Amygdala (tissue), 56 donors: ENCODE measurements around the gene ZC3H6.
"Not testable (repeated sequence)": the region's sequence is repeated elsewhere in the genome, so short reads cannot be mapped to it uniquely, and the experiment has no call there.

Source experiments
- DNase-seq, 56 donors: peaks; one replicate each; lab custom pipeline; 2025; lab: John Stamatoyannopoulos, UW

Gene ZC3H6

GRCh38 chr2:112276954-112277353 lies 1.6 kb downstream of the ZC3H6 start:
- no peak for DNase-seq

DNA sequence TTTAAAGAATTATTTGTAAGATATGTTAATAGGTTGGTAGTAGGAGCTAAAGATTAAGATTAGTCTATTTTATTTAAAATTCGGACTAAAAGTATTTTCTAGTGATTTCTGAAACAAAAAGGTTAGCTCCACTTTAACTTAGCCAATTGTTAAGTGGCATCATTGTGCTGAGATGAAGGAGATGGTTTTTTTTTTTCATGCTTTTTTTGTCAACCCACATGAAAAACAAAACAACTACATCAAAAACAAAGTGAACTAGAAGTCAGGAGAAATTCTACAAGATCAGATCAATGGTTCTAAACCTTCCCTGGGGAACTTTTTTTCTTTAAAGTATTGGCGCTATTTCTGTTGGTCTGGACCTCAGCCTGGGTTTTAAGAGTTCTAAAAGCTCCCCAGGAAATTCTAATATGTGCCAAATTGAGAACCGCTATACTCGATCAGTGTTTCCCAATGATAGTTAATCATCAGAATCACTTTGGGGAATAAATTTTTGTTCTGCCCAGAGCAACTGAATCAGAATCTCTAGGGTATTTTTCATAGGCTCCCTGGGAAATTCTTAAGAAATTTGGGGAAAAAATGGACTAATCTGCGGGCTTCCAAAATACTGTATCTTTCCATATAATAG lies 2.3 kb downstream of the ZC3H6 start:
- DNase-seq = no peak

- DNase-seq = not testable (repeated sequence)
These were observed 6.7 kb downstream of the ZC3H6 start for GRCh38 chr2:112282066-112282465.

DNA sequence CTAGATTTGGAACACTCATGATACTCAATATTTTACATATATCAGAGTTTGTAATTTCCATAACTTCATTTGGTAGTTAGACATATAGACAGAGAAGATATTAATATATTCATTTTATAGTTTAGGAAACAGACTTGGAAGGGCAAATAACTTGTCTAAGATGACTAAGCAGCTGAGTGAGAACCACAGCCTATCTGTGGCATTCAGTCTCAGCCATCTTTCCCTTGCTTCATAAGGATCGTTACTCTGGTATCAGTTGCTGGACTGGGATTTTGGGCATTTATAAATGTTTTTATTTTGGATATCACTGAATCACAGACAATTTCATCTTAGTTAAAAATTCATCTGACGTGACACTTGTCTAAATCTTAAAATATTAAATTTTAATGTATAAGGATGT lies 8.1 kb downstream of the ZC3H6 start:
- DNase-seq = not testable (repeated sequence)

GRCh38 chr2:112290088-112290487 lies 14.7 kb downstream of the ZC3H6 start:
- DNase-seq = no peak

DNA sequence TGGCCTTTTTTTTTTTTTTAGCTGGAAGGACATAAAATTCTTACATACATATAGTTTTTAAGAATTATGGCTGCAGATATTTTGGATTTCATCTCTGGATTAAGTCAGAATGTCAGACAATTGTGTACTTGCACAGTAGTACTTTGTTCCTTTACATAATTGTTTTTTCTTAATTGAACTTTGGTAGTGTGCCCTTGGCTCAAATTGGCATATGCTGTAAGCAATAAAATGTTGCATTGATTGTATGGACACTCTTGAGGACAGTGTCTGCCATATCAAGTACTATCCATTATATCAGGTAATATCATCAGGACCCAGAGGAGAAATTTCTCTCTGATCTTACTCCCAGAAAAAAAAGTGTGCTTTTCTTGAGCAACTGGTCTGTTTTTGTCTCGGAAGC lies 15.3 kb downstream of the ZC3H6 start:
- DNase-seq = no peak

GRCh38 chr2:112293636-112294401 lies 18.4 kb downstream of the ZC3H6 start:
- no peak for DNase-seq

GRCh38 chr2:112295407-112296078 lies 20.1 kb downstream of the ZC3H6 start:
- no peak for DNase-seq

- no peak for DNase-seq
These were observed 21.0 kb downstream of the ZC3H6 start for GRCh38 chr2:112296407-112296806.

DNA sequence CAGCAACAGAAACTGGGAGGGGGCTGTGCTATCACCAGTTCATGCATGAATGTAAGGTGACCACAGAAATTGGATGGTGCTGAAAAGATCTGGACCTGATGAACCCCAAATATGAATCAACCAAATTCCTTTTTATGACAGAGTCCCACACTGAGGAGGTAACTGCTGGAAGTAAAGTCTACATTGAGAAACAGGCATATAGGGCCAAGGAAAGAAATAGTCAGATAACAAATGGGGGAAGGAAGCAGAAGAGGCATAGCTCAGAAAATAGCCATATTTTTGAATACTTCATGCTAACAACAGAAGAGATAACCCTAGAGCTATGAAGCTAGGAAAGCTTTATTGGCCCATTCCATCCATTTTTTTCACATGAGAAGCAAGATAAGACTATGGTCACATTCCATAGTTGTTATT lies 25.8 kb downstream of the ZC3H6 start:
- DNase-seq = no peak

DNA sequence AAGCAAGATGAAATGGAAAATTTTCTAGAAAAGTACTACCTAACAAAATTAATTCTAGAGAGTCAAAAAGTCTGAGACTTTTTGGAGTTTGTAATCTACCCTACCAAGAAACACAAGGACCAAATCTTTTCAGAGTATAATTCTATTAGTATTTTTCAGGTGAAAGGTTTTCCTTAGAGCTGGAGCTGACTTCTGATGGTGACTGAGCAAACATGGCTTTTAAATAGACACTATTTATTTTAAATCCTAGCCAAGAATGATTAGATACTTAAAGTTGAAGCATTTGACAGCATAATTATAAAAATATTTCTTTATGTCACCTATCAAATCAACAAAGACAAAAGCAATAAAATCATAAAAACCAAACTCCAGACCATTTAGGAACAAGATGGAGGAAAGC lies 26.6 kb downstream of the ZC3H6 start:
- DNase-seq = no peak

DNA sequence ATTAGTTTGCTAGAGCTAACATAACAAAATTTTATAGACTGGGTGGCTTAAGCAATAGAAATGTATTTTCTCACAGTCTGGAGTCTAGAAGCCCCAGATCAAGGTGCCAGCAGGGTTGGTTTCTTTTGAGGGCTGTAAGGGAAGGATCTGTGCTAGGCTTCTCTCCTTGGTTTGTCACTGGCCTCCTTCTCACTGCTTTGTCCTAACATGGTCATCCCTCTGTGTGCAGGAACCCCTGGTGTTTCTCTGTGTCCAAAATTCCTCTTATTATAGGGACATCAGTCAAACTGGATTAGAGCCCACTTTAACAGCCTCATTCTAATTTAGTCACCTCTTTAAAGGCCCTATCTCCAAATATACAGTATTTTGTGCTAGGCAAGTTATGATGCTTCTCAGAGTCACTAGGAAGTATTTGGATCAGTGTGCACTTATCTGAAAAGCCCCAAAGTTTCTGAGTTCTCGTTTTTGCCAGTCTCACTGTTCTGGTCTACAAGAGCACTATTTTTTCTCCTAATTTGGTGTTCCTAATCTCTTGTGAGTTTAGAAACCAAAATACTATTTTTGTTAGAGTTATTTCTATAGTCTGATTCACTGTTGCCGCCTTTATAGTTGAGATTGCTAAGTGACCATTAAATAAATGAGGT lies 29.0 kb downstream of the ZC3H6 start:
- no peak for DNase-seq

DNA sequence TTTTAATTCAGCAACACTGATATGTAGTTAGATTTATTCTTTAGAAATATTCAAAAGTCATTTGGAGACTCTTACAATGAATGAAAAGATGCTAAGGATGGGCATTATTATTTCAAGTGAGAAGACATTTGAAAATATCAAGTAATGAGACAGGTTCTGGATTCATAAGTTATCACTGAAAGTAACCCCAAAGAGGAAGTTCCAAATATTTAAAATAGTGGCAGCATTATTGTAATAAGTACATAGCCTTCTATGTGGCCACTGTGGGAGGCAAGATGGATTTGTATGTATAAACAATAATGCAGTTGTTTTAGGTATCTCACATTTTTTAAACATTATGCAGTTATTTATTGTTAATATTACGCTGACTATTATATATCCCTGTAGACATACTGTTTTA lies 29.7 kb downstream of the ZC3H6 start:
- no peak for DNase-seq

GRCh38 chr2:112310906-112311305 lies 35.5 kb downstream of the ZC3H6 start:
- no peak for DNase-seq

DNA sequence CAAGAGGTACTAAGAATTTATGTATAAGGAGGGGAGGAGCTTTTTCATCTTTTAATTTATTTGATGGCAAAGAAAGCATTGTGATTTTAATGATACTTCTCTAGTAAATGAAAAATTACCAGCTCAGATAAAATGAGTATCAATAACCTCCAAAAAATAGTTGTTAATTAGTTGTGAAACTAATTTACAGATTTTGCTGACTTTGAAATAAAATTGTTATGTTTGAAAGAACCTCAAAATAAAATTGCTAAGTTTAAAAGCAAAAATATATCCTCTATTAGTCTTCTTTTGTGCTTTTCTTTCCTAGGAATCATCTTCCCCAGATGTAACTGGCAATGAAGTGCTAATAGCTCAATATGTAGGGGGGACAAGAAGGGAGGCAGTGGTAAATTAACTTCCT lies 36.5 kb downstream of the ZC3H6 start:
- no peak for DNase-seq

DNA sequence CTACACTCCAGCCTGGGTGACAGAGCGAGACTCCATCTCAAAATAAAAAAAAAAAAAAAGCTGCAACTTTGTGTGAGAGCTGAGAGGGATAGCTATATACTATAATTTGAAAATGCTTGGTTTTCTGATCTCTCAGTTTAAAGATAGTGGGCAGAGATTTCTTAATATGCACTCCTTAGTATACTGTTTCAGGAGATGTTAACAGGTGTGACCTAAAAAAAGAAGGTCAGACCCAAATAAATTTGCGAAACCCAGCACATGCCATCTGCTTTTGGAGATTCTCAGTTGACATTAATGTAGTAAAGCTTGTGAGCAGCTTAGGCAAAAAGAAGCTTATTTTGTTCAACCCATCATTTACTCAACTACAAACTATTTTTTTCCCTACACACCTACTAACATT lies 37.4 kb downstream of the ZC3H6 start:
- no peak for DNase-seq

GRCh38 chr2:112314856-112315255 lies 39.5 kb downstream of the ZC3H6 start:
- DNase-seq = no peak

DNA sequence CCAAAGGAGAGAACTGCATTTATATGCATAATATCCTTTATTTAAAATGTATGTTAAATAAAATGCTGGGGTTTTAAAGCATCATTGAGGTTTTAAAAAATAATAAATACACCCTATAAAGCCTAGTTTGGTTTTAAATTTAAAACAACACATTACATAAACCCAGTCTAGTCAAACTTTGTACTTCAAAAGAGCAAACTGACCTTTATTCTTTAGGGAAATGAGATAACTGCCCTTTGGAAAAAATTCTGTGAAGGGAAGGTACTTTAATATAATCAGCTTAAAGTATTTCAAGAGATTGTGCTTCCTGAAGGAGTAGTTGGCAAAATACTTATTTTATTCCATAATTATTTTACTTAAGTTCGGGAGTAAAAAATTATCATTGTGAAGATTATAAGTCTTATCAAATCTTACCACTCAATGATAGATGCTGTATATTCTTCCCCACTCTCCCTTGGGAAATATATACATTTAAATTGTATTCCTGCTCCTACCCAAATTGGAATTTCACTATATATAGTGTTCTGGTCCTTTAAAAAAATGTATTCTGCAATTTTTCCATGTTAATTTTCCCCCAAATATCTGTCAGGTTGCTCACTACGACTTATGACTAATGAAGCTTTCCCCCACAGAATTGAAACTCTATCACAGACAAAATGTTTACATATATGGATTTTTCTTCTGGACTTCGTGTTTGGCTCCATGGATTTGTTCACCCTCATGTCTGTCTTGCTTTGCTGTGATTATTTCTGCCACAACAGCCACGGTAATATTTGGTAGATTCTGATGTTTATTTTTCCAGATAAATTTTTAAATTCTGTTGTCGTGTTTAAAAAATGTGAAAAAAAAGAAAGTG lies 42.1 kb downstream of the ZC3H6 start:
- no peak for DNase-seq

DNA sequence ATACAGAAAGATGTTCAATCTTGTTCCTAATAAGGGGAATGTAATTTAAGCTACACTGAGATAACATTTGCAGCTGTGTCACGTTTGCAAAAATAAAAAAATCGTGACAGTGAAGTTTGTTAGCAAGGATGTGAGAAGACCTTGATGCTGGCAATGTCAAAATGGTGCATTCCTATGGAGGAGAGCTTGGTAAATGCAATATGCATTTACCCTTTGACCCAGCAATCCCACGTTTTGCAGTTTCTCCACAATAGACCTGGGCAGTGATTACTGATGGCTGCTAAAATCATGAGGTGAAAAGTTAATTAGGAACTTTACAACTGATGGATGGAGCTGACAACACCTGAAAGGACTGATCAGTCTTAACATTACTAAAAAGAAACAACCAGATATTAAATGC lies 43.1 kb downstream of the ZC3H6 start:
- DNase-seq = no peak
